Prostate gland (tissue), 2 donors: ENCODE measurements around the gene SMAD5. TPM values are rescaled to one million over a fixed set of nuclear protein-coding genes. Genes with fewer than 3 reads are reported as not detected.

Experiments
- DNase-seq: peaks from one replicate; pipeline ENCODE4 v3.0.0-alpha.2; 2019; ENCODE audit warnings: low spot score
- H3K27ac ChIP-seq, 2 donors: fragments of 200-600 bp; sonication (generic); 2 replicates each; pipeline ENCODE4 v1.5.1; 2017 to 2019
- H3K27me3 ChIP-seq: fragments of 200-600 bp; sonication (generic); replicated peaks from 2 replicates; pipeline ENCODE4 v1.5.1; 2019; ENCODE audit not compliant: insufficient read depth
- H3K36me3 ChIP-seq, 2 donors: fragments of 200-600 bp; sonication (generic); 1 replicate in 1 of 2; 2 replicates in 1 of 2; pipeline versions ENCODE4 v1.5.1 to v1.8.1; 2017 to 2019
- H3K4me1 ChIP-seq: fragments of 200-600 bp; sonication (generic); replicated peaks from 2 replicates; pipeline ENCODE4 v1.5.1; 2019
- H3K4me3 ChIP-seq, 2 donors: fragments of 200-600 bp; sonication (generic); 2 replicates each; pipeline ENCODE4 v1.5.1; 2017 to 2019
- H3K9me3 ChIP-seq: fragments of 200-600 bp; sonication (generic); 2 replicates; pipeline ENCODE4 v1.5.1; 2017
- POLR2A ChIP-seq: fragments of 450-650 bp; IDR thresholded peaks from one replicate; pipeline ENCODE4 v1.6.1; 2016; ENCODE audit warnings: antibody characterized with exemption, mild to moderate bottlenecking
- POLR2AphosphoS5 ChIP-seq: sonication (generic); formaldehyde crosslinking; IDR thresholded peaks from one replicate; pipeline ENCODE4 v1.6.1; 2017; ENCODE audit warnings: antibody characterized with exemption
- WGBS: methylation state at CpG from one replicate; pipeline ENCODE4 v1.1.5; 2018; 5-methylcytosine and 5-hydroxymethylcytosine counted together
- intact Hi-C: fragments of 100-400 bp; cut with DNase I; formaldehyde crosslinking; loops from one replicate; pipeline ENCODE4 v1.14.2; 2022
- small RNA-seq, 2 donors: library from RNA; depleted of rRNA; stranded (forward); fragments of <200 nt; gene quantifications; one replicate each; pipeline ENCODE3, GENCODE V24; 2016
- total RNA-seq, 2 donors: library from RNA; depleted of rRNA; stranded (reverse); fragments of >200 nt; gene quantifications; one replicate each; pipeline ENCODE4 v1.1.0, GENCODE V29; 2016
- TF ChIP-seq, protein P1 (sequence below), 4 experiments: fragments of 200-600 bp in 2 of 4; fragments of 450-650 bp in 2 of 4; sonication (generic) in 2 of 4; IDR thresholded peaks; 1 replicate in 3 of 4; 2 replicates in 1 of 4; pipeline ENCODE4 v1.5.1; 2016 to 2019; ENCODE audit warnings: antibody characterized with exemption in 4 of 4, mild to moderate bottlenecking in 2 of 4, moderate library complexity in 2 of 4

SMAD5 gene
- total RNA-seq, 2 donors from 2014 or later: 34.2 to 37.3 TPM

DNA sequence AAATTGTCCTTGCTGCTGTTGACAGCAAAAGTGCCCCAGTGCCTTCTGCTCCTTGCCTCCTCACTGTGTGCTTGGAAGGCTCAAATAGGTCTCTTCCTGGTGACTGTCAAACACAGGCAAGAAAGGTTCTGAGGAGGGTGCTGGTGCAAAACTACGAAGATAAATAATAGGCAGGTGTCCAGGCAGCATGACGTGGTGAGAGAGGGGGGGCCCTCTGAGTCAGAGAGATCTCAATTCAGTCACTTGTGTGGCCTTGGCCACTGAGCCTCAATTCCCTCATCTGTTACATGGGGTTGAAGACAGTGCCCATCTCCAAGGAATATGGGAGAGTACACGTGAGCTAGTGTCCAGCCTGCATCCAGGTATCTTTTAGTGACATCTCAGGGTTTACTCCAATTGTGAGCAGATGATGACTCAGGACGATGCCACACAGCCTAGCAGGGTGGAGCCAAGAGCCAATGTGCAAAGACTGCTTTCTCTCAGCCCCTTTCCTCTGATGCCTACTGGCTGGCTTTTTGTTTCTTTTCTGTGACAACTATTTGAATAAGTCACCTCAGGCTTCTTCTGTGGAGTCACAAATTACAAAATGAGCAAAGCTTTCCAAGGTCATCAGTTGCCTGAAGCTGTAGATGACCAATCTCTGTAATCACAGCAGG, 90.1 kb downstream of the SMAD5 start:
- no peaks in the 10 kb centered on the region for H3K27me3 ChIP-seq
- no peak overlapping the region for H3K4me3 ChIP-seq
- DNase-seq: no peak
- H3K36me3 ChIP-seq: no peaks in the 10 kb centered on the region
- 68% methylated on average over 4 of the region's 4 CpGs for WGBS
- no peaks in the 10 kb centered on the region for H3K4me1 ChIP-seq
- H3K27ac ChIP-seq: no peak overlapping the region
- TF ChIP-seq POLR2AphosphoS5: no peak
- intact Hi-C loops: no loop called here
- H3K9me3 ChIP-seq: no peaks in the 10 kb centered on the region

DNA sequence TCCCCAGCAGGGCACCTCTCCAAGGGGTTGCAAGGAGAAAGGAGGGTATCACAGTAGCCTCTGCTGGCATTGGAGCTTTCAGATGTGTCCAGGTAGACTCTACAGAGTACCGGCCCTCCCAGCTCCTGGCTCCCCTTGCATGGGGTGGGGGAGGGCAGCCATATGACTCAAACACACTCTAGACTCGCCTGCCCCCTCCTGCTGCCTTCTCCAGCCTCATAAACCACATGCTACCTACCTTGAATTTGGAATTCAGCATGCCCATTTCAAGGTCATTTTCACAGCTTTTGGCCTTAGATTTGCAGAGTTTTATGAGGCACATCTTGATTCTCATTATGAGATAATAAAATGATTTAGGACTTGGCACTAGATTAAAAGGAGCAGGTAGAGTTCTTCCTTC, 93.2 kb downstream of the SMAD5 start:
- H3K4me1 ChIP-seq: no peaks in the 10 kb centered on the region
- no peaks in the 10 kb centered on the region for H3K9me3 ChIP-seq
- H3K36me3 ChIP-seq: no peaks in the 10 kb centered on the region
- H3K4me3 ChIP-seq: no peak overlapping the region
- H3K27me3 ChIP-seq: no peaks in the 10 kb centered on the region
- no peak for DNase-seq
- TF ChIP-seq POLR2AphosphoS5 (peak; percentile 18), POLR2A (no peak)
- no peak overlapping the region for H3K27ac ChIP-seq
- intact Hi-C loops: no loop called here
- 31% methylated on average over 2 of the region's 2 CpGs for WGBS

DNA sequence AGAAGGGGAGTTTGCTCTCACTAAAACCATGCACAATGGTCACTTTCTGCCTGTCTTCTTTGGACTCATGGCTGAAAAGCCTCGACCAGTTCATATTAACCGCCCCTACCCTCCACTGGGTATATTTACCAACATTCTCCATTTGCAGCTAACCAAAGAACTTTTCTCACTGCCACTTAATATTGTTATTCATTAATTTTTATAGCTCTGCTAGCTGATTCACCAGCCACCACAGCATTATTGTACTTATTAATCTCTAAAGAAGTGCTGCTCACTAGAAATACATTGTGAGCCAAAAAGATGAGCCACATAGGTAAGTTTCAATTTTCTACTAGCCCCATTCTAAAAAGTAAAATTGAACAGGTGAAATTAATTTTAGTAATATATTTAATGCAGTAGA, 93.8 kb downstream of the SMAD5 start:
- TF ChIP-seq, protein P1, sequence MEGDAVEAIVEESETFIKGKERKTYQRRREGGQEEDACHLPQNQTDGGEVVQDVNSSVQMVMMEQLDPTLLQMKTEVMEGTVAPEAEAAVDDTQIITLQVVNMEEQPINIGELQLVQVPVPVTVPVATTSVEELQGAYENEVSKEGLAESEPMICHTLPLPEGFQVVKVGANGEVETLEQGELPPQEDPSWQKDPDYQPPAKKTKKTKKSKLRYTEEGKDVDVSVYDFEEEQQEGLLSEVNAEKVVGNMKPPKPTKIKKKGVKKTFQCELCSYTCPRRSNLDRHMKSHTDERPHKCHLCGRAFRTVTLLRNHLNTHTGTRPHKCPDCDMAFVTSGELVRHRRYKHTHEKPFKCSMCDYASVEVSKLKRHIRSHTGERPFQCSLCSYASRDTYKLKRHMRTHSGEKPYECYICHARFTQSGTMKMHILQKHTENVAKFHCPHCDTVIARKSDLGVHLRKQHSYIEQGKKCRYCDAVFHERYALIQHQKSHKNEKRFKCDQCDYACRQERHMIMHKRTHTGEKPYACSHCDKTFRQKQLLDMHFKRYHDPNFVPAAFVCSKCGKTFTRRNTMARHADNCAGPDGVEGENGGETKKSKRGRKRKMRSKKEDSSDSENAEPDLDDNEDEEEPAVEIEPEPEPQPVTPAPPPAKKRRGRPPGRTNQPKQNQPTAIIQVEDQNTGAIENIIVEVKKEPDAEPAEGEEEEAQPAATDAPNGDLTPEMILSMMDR (IDR thresholded peaks at IDR 0.05): no peak
- TF ChIP-seq POLR2A (no peak), POLR2AphosphoS5 (no peak)
- intact Hi-C loops: no loop called here
- Histone ChIP-seq H3K27me3 (no peaks in the 10 kb centered on the region), H3K4me3 (no peak overlapping the region), H3K27ac (no peak overlapping the region), H3K4me1 (no peaks in the 10 kb centered on the region), H3K36me3 (no peaks in the 10 kb centered on the region), H3K9me3 (no peaks in the 10 kb centered on the region)
- 64% methylated on average over 2 of the region's 2 CpGs for WGBS
- no peak for DNase-seq

DNA sequence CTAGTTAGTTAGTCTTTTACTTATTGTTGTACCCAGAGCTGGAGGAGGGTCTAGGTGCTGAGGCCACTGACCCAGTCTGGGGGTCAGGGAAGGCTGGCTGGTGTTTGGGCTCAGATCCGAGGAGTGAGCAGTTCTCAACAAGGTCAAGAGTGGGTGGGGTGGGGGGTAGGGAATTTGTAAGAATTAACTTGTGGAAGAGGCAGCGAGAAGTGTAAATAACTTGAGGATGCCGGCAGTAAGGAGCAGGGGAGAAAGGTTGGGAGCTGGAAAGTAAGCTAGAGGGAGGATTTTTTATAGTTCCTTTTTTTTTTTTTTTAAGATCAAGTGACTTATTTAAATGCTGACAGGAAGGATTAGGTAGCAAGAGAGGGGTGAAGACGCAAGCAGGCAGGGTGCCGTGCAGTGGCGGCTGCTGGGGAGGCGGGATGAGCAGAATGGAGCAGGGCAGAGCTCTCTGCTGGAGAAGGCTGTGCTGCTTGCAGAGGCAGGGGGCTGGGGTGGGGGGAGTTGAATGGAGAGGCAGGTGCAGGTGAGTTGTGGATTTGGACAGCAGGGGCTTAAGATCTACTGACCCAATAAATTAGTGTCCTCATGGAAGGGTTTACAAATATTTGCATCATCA, 95.6 kb downstream of the SMAD5 start:
- no peak for TF ChIP-seq POLR2A
- TF ChIP-seq, protein P1 (IDR thresholded peaks at IDR 0.05): no peak
- TF ChIP-seq POLR2AphosphoS5: no peak
- H3K27me3 ChIP-seq: no peaks in the 10 kb centered on the region
- 36% methylated on average over 7 of the region's 7 CpGs for WGBS
- no peak overlapping the region for H3K4me3 ChIP-seq
- no peak overlapping the region for H3K27ac ChIP-seq
- H3K4me1 ChIP-seq: no peaks in the 10 kb centered on the region
- H3K9me3 ChIP-seq: no peaks in the 10 kb centered on the region
- H3K36me3 ChIP-seq: no peaks in the 10 kb centered on the region
- no peak for DNase-seq
- intact Hi-C loops: no loop called here

DNA sequence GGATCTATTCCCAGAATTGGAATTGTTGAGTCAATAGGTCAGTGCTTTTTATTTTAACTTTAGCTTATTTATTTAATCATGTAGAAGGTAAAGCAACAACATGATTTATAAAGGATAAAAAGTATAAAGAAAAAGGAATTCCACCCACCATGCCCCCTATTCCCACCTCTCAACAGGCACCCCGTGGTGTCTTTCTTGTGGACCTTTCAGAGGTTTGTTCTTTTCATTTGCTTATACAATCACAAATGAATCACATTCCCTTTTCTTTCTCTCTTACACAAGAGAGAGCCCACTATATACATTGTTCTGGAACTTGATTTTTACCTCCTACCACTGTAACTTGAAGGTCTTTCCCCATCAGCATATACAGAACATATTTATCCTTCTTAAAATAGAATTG, 97.5 kb downstream of the SMAD5 start:
- TF ChIP-seq, protein P1 (IDR thresholded peaks at IDR 0.05): no peak
- TF ChIP-seq POLR2A (no peak), POLR2AphosphoS5 (no peak)
- WGBS: 15% methylated on average over 1 of the region's 1 CpG
- H3K4me3 ChIP-seq: no peak overlapping the region

DNA sequence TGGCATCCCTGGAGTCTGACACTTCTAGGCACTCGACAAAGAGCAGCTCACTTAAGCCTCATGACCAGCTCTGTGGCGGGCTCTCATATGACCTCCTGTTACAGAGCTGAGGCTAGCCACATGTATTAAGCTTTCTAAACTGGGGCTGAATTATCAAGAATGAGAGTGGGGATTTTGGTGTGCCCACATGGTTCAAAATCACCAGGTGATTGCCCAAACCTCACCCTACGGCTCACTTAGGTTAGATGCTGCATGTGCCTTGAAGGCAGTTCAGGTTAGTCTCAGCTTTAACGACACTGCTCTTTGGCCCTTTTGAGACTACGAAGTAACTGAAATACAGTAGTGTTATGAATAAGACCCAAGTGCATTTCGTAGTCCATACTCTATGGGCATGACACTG, 99.7 kb downstream of the SMAD5 start:
- no peaks in the 10 kb centered on the region for H3K9me3 ChIP-seq
- no peaks in the 10 kb centered on the region for H3K27me3 ChIP-seq
- no peaks in the 10 kb centered on the region for H3K4me1 ChIP-seq
- no peak overlapping the region for H3K4me3 ChIP-seq
- no peak overlapping the region for H3K27ac ChIP-seq
- no peak for TF ChIP-seq POLR2A
- H3K36me3 ChIP-seq: no peaks in the 10 kb centered on the region
- intact Hi-C loops: no loop called here
- WGBS: 90% methylated on average over 6 of the region's 6 CpGs
- DNase-seq: no peak

More for the DNA sequence above, 97.5 kb downstream of the SMAD5 start:
- DNase-seq: no peak
- Histone ChIP-seq H3K27ac (no peak overlapping the region), H3K9me3 (no peaks in the 10 kb centered on the region), H3K27me3 (no peaks in the 10 kb centered on the region), H3K4me1 (no peaks in the 10 kb centered on the region), H3K36me3 (no peaks in the 10 kb centered on the region)
- intact Hi-C loops: no loop called here

Small RNAs within 50 kb of the gene (small RNA-seq; reads per million reads assigned to genes)
- 0 reads per million in 2 donors for gene RF02173
- gene RF02175: 0 reads per million in 2 donors
- 0 reads per million in 2 donors for gene RF02176

Other genes with a start within 250 kb of the SMAD5 start
- not detected for gene IL9, start 237.0 kb upstream of the SMAD5 start, total RNA-seq
- not detected for gene LECT2, start 177.9 kb upstream of the SMAD5 start, total RNA-seq
- 10 to 100 TPM; 17.9 to 41.7 TPM for gene TGFBI, start 103.9 kb upstream of the SMAD5 start, total RNA-seq
- 1 to 10 TPM in 1 of 2 donors, under 1 TPM in 1; 0.36 to 1.9 TPM for gene SMIM32, start 60.3 kb downstream of the SMAD5 start, total RNA-seq
- under 1 TPM in 1 of 2 donors, not detected in 1; 0.28 TPM for gene TRPC7, start 232.7 kb downstream of the SMAD5 start, total RNA-seq